HL-60 (cell line): ENCODE data around the gene ACE2.

Experiments used
- DNase-seq, 2 experiments: peaks; one replicate each; pipeline ENCODE4 v3.0.0-alpha.2; 2010 to 2020; ENCODE audit warnings: low read depth in 1 of 2, low spot score in 1 of 2
- H3K27ac ChIP-seq: fragments of 250-450 bp; sonication (Bioruptor Pico); replicated peaks from 2 replicates; pipeline ENCODE4 v1.5.1; 2020; ENCODE audit warnings: mild to moderate bottlenecking, moderate library complexity
- H3K27me3 ChIP-seq: fragments of 250-450 bp; sonication (Bioruptor Pico); 2 replicates; pipeline ENCODE4 v1.5.1; 2021; ENCODE audit warnings: mild to moderate bottlenecking, moderate library complexity; ENCODE audit not compliant: insufficient read depth, poor library complexity, severe bottlenecking
- H3K4me3 ChIP-seq: replicated peaks from 2 replicates; pipeline ENCODE4 v1.5.1; 2011; ENCODE audit warnings: mild to moderate bottlenecking, control low read depth, low read length; ENCODE audit not compliant: insufficient read depth
- GABPA ChIP-seq: IDR thresholded peaks from 2 replicates; pipeline ENCODE4 v1.6.1; 2012; ENCODE audit warnings: low read depth
- POLR2AphosphoS5 ChIP-seq: IDR thresholded peaks from 2 replicates; pipeline ENCODE4 v1.6.1; 2012; ENCODE audit warnings: low read depth
- REST ChIP-seq: IDR thresholded peaks from 2 replicates; pipeline ENCODE4 v1.6.1; 2012; ENCODE audit warnings: low read depth; ENCODE audit not compliant: insufficient replicate concordance
- SPI1 ChIP-seq: IDR thresholded peaks from 2 replicates; pipeline ENCODE4 v1.6.1; 2012; ENCODE audit warnings: low read depth, mild to moderate bottlenecking, borderline replicate concordance
- TF ChIP-seq, protein P1 (sequence below): IDR thresholded peaks from one replicate; pipeline ENCODE4 v1.5.1; 2011; ENCODE audit warnings: low read length, control low read depth, inconsistent platforms; ENCODE audit not compliant: insufficient read depth

ACE2 gene

GRCh38 chrX:15602761-15603160 is 2.0 kb upstream of the ACE2 start:
- H3K27me3 ChIP-seq: peaks cover 6% of the 10 kb centered on the region
- DNase-seq: no peak
- no peak overlapping the region for H3K4me3 ChIP-seq
- TF ChIP-seq SPI1 (no peak), REST (no peak)
- no peak overlapping the region for H3K27ac ChIP-seq

- H3K27ac ChIP-seq: no peak overlapping the region
- H3K27me3 ChIP-seq: peaks cover 6% of the 10 kb centered on the region
- no peak overlapping the region for H3K4me3 ChIP-seq
- TF ChIP-seq POLR2AphosphoS5: no peak
- TF ChIP-seq REST: no peak
- TF ChIP-seq, protein P1, sequence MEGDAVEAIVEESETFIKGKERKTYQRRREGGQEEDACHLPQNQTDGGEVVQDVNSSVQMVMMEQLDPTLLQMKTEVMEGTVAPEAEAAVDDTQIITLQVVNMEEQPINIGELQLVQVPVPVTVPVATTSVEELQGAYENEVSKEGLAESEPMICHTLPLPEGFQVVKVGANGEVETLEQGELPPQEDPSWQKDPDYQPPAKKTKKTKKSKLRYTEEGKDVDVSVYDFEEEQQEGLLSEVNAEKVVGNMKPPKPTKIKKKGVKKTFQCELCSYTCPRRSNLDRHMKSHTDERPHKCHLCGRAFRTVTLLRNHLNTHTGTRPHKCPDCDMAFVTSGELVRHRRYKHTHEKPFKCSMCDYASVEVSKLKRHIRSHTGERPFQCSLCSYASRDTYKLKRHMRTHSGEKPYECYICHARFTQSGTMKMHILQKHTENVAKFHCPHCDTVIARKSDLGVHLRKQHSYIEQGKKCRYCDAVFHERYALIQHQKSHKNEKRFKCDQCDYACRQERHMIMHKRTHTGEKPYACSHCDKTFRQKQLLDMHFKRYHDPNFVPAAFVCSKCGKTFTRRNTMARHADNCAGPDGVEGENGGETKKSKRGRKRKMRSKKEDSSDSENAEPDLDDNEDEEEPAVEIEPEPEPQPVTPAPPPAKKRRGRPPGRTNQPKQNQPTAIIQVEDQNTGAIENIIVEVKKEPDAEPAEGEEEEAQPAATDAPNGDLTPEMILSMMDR: no peak
- TF ChIP-seq GABPA: no peak
- no peak for TF ChIP-seq SPI1
- DNase-seq: no peak
Measured at GRCh38 chrX:15601932-15602331, 1.2 kb upstream of the ACE2 start.

DNA sequence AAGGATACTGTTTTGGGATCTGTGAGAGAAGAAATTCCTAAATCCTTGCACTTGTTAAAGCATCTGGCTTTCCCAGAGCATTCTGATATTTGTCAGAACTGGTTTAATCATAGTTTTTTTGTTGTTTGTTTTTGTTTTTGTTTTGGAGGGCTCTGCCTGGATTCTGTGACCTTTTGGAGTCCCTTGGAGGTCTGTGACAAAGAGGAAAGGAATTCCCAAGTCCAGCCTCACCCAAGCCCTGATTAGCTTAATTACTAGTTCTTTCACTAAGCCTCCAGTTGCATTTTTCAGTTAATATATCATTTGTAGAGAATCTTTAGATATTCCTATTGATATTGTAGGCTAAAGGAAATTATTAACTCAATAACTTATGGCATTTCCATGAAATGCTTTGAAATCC is 711 bp downstream of the ACE2 start:
- no peak for DNase-seq
- H3K27me3 ChIP-seq: peaks cover 6% of the 10 kb centered on the region
- no peak overlapping the region for H3K27ac ChIP-seq
- TF ChIP-seq POLR2AphosphoS5 (no peak), SPI1 (no peak), GABPA (no peak), REST (no peak)
- TF ChIP-seq, protein P1: no peak
- H3K4me3 ChIP-seq: no peak overlapping the region

DNA sequence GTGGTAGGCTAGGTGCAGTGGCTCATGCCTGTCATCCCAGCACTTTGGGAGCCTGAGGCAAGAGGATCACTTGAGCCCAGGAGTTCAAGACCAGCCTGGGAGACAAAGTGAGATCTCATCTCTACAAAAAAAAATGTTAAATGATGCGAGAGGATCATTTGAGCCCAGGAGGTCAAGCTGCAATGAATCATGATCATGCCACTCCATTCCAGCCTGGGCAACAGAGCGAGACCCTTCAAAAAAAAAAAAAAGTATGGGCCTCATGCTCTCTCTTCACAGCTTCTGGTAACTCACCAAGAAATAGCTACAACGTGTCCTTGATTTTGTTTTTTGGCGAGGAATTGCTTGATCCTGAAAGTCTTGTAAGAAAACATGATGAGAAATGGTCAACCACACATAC is 1.3 kb downstream of the ACE2 start:
- H3K4me3 ChIP-seq: no peak overlapping the region
- peaks cover 6% of the 10 kb centered on the region for H3K27me3 ChIP-seq
- no peak overlapping the region for H3K27ac ChIP-seq
- DNase-seq: no peak
- TF ChIP-seq GABPA (no peak), REST (no peak), SPI1 (no peak), POLR2AphosphoS5 (no peak)
- TF ChIP-seq, protein P1: no peak
